GM12892 (cell line): ENCODE measurements around the gene P2RY11.

Experiments
- DNase-seq: peaks from one replicate; pipeline ENCODE4 v3.0.0; 2011; ENCODE audit not compliant: insufficient read length
- FAIRE-seq: peaks from 2 replicates; lab custom pipeline; 2011; peaks lifted over from hg19 to GRCh38; lab: Jason Lieb, UNC
- POLR2A ChIP-seq: IDR thresholded peaks from 2 replicates; pipeline ENCODE4 v1.6.1; 2011; ENCODE audit warnings: low read depth, low read length, control low read depth
- POLR2AphosphoS5 ChIP-seq: IDR thresholded peaks from 2 replicates; pipeline ENCODE4 v1.6.1; 2011; ENCODE audit warnings: low read depth, low read length, control low read depth
- TAF1 ChIP-seq: IDR thresholded peaks from 2 replicates; pipeline ENCODE4 v1.6.1; 2011; ENCODE audit warnings: low read depth, mild to moderate bottlenecking, control low read depth, low read length, borderline replicate concordance

Gene P2RY11

GRCh38 chr19:10151521-10151920 is 40.0 kb downstream of the P2RY11 start:
- no peak for TF ChIP-seq POLR2A
- TF ChIP-seq POLR2AphosphoS5 = no peak
- FAIRE-seq (no peak), DNase-seq (no peak)

DNA sequence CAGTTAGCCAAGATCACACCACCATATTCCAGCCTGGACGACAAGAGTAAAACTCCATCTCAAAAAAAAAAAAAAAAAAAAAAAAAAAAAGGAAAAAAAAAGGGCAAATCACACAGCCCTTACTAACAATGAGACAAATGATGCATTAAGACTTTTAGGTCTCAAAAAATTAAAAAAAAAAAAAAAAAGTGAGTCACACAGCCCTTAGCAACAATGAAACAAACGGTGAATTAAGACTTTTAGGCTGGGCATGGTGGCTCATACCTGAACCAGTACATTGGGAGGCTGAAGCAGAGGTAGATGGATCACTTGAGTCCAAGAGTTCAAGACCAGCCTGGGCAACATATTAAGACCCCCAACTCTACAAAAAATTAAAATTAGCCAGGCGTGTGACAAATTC is 40.6 kb downstream of the P2RY11 start:
- FAIRE-seq (no peak), DNase-seq (no peak)
- TF ChIP-seq TAF1 (no peak), POLR2AphosphoS5 (no peak), POLR2A (no peak)

DNA sequence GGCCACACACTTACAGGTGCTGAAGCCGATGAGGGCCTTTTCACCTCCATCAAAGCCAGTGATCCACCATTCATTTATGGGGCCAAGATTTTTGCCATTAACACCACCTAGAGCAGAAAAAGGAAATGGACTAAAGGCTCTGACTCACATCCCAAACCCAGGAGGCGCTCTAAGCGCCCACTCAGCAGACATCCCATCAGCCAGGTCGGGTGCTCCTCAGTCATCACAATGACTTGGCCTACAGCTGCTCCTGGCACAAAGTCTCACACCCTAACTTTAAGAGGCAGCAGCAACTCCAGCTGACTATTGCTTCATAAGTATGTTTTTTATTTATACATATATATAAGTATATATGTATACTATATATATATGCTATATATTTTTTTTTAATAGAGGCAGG is 44.3 kb downstream of the P2RY11 start:
- no peak for DNase-seq
- FAIRE-seq = no peak
- TF ChIP-seq POLR2AphosphoS5 = no peak
- no peak for TF ChIP-seq POLR2A
- TF ChIP-seq TAF1 = no peak

GRCh38 chr19:10158071-10158470 is 46.6 kb downstream of the P2RY11 start:
- DNase-seq (no peak), FAIRE-seq (no peak)
- TF ChIP-seq TAF1 (no peak), POLR2A (no peak), POLR2AphosphoS5 (no peak)

DNA sequence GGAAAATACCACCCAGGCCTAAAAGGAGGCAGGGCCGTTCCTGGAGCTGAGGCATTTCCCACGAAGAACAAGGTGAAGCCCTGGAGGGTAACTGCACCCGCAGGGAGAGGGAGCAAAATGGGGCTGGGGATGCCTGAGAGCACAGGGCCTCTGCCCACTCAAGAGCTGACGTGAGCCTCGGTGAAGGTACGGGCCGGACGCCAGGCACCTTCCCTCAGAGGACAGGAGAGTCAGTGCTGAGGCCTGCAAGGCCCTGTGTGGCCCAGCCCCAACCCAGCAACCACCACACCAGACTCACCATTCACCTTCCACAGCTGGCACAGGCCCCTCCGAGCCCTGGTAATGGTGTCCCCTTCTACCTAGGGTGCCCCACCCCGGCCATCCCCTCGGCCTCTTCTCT is 47.0 kb downstream of the P2RY11 start:
- FAIRE-seq = no peak
- TF ChIP-seq POLR2A = no peak
- TF ChIP-seq TAF1 = no peak
- no peak for TF ChIP-seq POLR2AphosphoS5
- no peak for DNase-seq

GRCh38 chr19:10159610-10160009 is 48.1 kb downstream of the P2RY11 start:
- no peak for DNase-seq
- TF ChIP-seq POLR2AphosphoS5 (peak; percentile 52; the same call in 1 of the 2 replicates), POLR2A (no peak), TAF1 (no peak)
- FAIRE-seq = no peak

GRCh38 chr19:10163536-10163935 is 52.0 kb downstream of the P2RY11 start:
- FAIRE-seq (no peak), DNase-seq (no peak)
- no peak for TF ChIP-seq POLR2AphosphoS5
- no peak for TF ChIP-seq POLR2A
- no peak for TF ChIP-seq TAF1
